ENCODE data around the gene CDK1.

Gene CDK1

GRCh38 chr10:60767424-60767823 lies 10.9 kb upstream of the CDK1 start:
- Histone ChIP-seq H3K27ac (no peak overlapping the region), H3K4me3 (no peak overlapping the region)

DNA sequence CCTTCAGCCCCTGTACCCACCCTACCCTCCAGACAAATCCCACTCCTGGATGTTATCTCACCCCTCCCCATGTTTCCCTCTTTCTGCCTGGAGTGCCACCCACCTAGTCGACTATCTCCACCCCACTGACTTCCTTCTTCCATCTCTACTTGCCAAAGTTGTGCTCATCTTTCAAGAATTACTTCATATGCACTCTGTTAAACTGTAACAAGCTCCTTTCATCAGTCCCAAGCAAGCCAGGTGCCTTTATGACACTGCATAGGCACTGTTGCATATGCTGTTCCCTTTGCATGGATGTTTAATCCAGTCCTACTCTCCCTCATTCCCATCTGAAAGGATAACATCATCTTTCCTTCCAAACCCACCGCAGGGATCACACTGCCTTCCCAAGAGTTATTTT lies 8.9 kb upstream of the CDK1 start:
- Histone ChIP-seq H3K4me3 (no peak overlapping the region), H3K27ac (no peak overlapping the region)

DNA sequence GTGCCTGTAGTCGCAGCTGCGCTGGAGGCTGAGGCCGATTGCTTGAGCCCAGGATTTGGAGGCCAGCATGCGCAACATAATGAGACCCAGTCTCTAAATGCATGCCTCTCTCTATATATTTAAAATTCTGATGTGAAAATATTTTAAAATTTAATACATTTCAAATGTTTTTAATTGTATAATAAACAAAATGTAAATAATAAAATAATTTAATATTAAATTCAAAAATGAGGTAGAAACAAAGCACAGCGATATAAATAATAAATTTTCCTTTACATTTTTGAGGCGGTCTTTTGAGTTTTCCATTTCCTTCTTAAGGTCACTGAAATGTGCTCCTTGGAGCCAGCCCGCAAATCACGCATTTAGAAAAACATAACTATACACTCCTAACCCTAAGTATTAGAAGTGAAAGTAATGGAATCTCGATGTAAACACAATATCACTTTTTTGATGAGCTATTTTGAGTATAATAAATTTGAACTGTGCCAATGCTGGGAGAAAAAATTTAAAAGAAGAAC lies 523 bp upstream of the CDK1 start:
- peak overlapping the region; percentile 61 to 78 (median 67) for H3K4me3 ChIP-seq
- peak overlapping the region in 11 of 21 experiments; percentile 23 to 75 (median 51) for H3K27ac ChIP-seq

DNA sequence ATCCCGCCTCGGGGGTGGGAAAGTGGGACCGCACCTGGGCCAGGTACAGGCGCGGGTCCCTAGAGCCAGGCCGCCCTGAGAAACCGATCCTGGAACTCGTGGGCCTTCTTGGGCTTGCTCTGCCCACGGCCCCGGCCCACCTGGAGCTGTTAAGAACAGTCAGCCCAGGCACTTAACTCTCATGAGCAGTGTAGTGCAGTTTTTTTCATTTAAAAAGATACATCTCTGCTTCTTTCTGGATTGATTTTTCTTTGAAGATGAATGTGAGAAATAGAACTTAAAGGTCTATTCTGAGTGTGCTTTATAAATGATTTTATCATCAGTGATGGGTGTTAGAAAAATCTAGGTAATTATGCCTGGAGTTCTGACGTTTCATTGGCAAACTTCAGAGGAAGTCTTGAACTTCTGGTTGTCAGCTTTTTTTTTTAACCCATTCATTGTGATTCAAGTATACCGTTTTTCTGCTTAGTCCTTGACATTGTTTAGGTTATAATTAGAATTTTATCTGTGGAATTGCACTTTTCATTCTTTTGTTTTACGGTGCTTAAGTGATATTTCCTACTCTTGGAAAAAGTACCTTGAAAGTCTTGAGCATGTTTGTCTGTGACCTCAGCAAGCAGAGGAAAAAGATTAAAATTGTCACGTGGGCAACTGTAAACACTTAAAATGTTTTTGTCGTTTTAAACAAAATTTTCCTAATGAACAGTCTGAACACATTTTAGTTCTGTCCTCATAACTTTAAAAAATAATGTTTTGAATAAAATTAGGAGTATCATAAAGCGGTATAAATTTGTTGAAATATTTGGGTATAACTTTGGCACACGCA lies 906 bp downstream of the CDK1 start:
- H3K4me3 ChIP-seq = peak overlapping the region; percentile 61 to 78 (median 67)
- H3K27ac ChIP-seq = peak overlapping the region in 15 of 21 experiments; percentile 3 to 73 (median 49)

DNA sequence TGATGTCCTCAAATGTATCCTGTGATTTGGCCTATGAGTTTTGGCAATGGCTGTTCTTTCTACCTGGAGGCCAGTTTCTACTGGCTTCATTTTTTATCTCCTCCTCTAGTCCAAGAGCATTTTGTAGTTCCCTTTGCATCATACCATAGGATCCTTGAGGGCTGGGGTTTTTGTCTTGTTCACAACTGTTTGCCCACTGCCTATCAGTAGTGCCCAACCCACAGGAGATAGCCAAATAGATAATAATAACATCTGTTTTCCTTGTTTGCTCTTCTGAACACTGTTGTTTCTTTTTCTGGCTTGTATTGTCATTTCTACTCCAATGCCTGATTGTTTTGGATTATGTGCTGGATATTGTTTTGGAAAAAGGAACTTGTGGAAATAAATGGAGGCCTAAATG lies 3.4 kb downstream of the CDK1 start:
- Histone ChIP-seq H3K27ac (peak overlapping the region in 5 of 21 experiments; percentile 21 to 50 (median 23)), H3K4me3 (no peak overlapping the region)

GRCh38 chr10:60784641-60785040 lies 6.4 kb downstream of the CDK1 start:
- no peak overlapping the region for H3K4me3 ChIP-seq
- H3K27ac ChIP-seq = no peak overlapping the region

GRCh38 chr10:60788544-60788943 lies 10.3 kb downstream of the CDK1 start:
- H3K4me3 ChIP-seq = no peak overlapping the region
- H3K27ac ChIP-seq = no peak overlapping the region

DNA sequence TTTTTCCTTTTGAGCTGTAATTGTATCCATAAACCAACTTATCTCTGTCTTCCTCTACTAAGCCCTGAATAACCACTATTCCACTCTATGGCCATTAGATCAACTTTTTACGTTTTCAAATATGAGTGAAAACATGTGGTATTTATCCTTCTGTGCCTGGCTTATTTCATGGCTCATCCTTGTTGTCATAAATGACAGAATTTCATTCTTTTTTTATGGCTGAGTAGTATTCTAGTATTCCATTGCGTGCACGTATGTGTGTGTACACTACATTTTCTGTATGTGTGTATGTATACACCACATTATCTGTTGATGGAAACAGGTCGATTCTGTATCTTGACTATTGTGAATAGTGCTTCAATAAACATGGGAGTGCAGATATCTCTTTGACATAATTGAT lies 11.1 kb downstream of the CDK1 start:
- no peak overlapping the region for H3K27ac ChIP-seq
- no peak overlapping the region for H3K4me3 ChIP-seq

DNA sequence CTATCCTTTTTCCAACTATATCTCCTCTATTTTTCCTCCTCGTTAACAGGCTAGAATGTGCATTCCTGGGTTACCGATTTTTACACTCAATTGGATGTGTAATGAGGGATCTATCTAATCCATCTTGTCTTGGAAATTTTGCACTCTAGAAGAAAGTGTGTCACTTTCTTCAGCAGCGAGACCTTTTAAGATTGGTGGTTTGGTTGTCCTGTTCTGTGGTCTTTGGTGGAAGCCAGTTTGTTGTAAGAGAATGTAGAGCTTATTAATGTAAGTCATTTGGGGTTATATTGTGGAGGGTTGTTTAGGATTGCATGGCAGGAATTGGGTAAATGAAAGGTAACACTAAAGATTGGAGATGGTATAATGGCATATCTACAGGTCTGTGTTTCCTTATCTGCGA lies 16.7 kb downstream of the CDK1 start:
- Histone ChIP-seq H3K27ac (no peak overlapping the region), H3K4me3 (no peak overlapping the region)

- Histone ChIP-seq H3K27ac (no peak overlapping the region), H3K4me3 (no peak overlapping the region)
Observed at GRCh38 chr10:60795465-60796202, 17.4 kb downstream of the CDK1 start.

DNA sequence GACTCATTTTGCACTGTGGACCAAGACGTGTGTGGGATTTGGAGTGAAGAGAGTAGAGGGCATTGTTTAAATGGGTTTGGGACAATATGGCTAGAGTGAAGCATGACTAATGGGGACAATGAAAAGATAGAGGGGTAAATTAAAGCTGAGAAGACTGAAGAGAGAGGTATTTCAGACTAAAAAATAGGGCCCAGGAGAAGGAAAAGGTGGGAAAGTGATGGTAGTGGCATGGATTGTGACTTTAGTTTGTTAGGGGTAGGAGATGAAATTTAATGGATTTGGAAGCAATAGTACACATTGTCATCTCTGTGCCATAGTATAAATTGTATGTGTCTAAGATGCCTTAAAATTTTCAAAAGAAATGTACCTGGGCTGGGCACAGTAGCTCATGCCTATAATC lies 18.2 kb downstream of the CDK1 start:
- no peak overlapping the region for H3K4me3 ChIP-seq
- no peak overlapping the region for H3K27ac ChIP-seq

GRCh38 chr10:60797200-60797599 lies 18.9 kb downstream of the CDK1 start:
- no peak overlapping the region for H3K27ac ChIP-seq

DNA sequence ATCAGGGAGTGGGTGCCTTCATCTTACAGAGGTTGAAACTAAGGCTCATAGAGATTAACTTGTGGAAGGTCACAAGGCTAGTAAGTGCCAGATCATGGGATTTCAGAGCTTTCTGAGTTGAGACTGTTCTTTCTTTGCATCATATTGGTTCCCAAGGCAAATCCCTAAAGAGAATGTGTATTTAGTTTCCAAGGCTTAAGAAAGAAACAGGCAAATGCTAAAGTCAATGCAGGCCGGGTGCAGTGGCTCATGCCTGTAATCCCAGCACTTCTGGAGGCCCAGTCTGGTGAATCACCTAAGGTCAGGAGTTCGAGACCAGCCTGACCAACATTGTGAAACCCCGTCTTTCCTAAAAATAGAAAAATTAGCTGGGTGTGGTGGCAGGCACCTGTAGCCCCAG lies 19.8 kb downstream of the CDK1 start:
- H3K4me3 ChIP-seq = no peak overlapping the region
- H3K27ac ChIP-seq = no peak overlapping the region

More at GRCh38 chr10:60797200-60797599, 18.9 kb downstream of the CDK1 start:
- H3K4me3 ChIP-seq = no peak overlapping the region

DNA sequence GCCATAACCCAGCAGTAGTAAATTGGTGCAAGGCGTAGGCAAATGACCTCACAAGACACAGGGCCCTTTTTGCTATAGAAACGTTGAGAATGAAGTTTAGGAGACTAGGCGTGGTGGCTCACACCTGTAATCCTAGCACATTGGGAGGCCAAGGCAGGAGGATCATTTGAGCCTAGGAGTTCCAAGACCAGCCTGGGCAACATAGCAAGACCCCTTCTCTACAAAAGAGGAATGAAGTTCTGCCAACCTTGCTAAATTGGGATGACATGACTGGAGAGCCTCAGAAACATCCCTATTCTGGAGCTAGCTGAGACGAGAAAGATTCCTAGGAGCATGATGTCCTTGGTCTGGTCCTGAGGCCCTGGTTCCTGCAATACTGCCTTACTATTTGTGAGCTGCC lies 20.6 kb downstream of the CDK1 start:
- Histone ChIP-seq H3K4me3 (no peak overlapping the region), H3K27ac (no peak overlapping the region)

DNA sequence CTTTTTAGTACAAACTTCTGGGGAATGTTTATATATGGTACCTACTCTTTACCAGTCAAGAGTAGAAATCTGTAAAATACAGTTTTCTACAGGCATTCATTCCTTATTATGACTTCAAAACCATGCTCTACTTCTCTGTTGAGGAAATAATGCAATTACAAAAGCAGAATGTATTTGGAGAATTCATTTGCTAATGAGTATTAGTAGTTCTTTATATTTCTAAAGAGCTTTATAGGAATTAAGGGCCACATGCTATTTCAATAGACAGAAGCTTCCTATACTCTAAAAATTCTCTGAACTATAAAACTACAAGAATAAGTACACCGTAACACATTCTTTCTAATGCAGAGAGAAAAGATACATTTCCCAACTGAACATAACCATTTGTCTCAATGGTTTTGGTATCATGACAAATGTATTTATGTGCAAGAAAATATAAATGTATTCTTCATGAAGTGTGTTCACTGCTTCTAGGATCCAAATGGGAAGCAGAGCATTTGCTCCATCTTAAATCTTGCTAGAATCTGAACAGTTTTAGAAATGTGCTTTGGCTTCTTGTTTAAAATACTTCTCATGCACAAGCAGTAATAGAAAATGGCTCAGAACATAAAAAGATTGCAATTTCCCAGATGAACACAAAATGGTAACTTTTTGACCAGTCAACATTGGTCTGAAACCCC lies 21.8 kb downstream of the CDK1 start:
- H3K27ac ChIP-seq = no peak overlapping the region

DNA sequence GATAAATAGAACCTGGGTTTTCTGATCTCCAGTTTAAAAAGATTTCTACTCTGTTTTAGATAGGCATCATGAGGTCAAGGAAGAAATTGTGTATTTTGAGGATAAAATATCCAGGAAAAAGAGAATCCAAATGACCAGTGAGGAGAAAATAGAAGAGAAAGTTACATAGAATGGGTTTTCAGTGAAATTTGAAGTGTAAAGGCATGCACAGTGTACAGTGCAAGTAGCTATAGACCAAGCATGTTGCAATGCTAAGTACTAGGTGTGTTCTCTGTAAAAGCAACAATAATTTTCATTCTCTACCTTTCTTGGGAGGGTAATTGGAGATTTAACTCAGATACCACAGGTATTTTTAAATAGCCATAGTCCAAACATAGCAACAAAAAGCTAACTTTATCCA lies 22.6 kb downstream of the CDK1 start:
- H3K4me3 ChIP-seq = no peak overlapping the region
- H3K27ac ChIP-seq = no peak overlapping the region

More for the DNA sequence above, 21.8 kb downstream of the CDK1 start:
- no peak overlapping the region for H3K4me3 ChIP-seq

GRCh38 chr10:60801522-60801921 lies 23.2 kb downstream of the CDK1 start:
- H3K4me3 ChIP-seq = no peak overlapping the region
- no peak overlapping the region for H3K27ac ChIP-seq

DNA sequence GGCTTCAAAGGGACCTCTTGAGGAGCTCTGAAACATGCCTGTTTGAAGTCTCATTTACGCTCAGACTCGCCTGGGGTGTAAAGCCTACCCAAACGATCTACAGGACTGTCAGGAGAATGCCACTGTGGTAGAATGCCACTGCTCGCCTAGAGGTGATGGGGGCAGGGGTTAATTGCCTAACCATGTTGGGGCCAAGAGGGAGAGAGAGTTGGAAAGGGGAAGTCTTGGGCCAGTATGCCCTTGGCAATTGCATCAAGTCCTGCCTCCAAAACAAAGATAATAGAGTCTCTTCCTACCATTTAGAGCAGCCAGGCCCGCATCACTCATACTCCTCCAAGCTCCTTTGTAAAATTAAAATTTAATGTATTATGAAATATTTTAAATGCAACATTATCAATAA lies 25.2 kb downstream of the CDK1 start:
- Histone ChIP-seq H3K27ac (peak overlapping the region in 1 of 21 experiments; percentile 1), H3K4me3 (no peak overlapping the region)

GRCh38 chr10:60803865-60804264 lies 25.6 kb downstream of the CDK1 start:
- H3K27ac ChIP-seq = no peak overlapping the region

GRCh38 chr10:60806921-60807320 lies 28.6 kb downstream of the CDK1 start:
- Histone ChIP-seq H3K27ac (no peak overlapping the region), H3K4me3 (no peak overlapping the region)

More at GRCh38 chr10:60803865-60804264, 25.6 kb downstream of the CDK1 start:
- H3K4me3 ChIP-seq = no peak overlapping the region

Measured in skin epidermis (tissue), 12 donors.